Hepatocyte (in vitro differentiated cells): Measurements from ENCODE around the gene ASB16. TPM values are rescaled to one million over a fixed set of nuclear protein-coding genes. Genes with fewer than 3 reads are reported as not detected.

Experiments used
- DNase-seq: peaks from one replicate; pipeline ENCODE4 v3.0.0-alpha.2; 2016; ENCODE audit warnings: low spot score
- H2AFZ ChIP-seq: fragments of 200-600 bp; sonication (generic); 2 replicates; pipeline ENCODE4 v1.6.0; 2016; ENCODE audit warnings: antibody characterized with exemption, mild to moderate bottlenecking
- H3K27ac ChIP-seq: fragments of 200-600 bp; sonication (generic); 2 replicates; pipeline ENCODE4 v1.5.1; 2016; ENCODE audit warnings: mild to moderate bottlenecking
- H3K27me3 ChIP-seq: fragments of 200-600 bp; sonication (generic); 2 replicates; pipeline ENCODE4 v1.6.1; 2016
- H3K36me3 ChIP-seq: fragments of 200-600 bp; sonication (generic); replicated peaks from 2 replicates; pipeline ENCODE4 v1.5.1; 2016; ENCODE audit warnings: low read depth; ENCODE audit not compliant: insufficient read depth
- H3K4me1 ChIP-seq: fragments of 200-600 bp; sonication (generic); 2 replicates; pipeline ENCODE4 v1.5.1; 2016; ENCODE audit warnings: mild to moderate bottlenecking, moderate library complexity; ENCODE audit not compliant: insufficient read depth
- H3K4me2 ChIP-seq: fragments of 200-600 bp; sonication (generic); 2 replicates; pipeline ENCODE4 v1.6.0; 2016
- H3K4me3 ChIP-seq: fragments of 200-600 bp; sonication (generic); 2 replicates; pipeline ENCODE4 v1.5.1; 2016; ENCODE audit warnings: mild to moderate bottlenecking
- H3K79me2 ChIP-seq: fragments of 200-600 bp; sonication (generic); 2 replicates; pipeline ENCODE4 v1.6.0; 2017; ENCODE audit warnings: mild to moderate bottlenecking
- H3K9me2 ChIP-seq: fragments of 200-600 bp; sonication (generic); replicated peaks from 2 replicates; pipeline ENCODE4 v1.6.0; 2017; ENCODE audit warnings: mild to moderate bottlenecking; ENCODE audit not compliant: insufficient read depth
- H3K9me3 ChIP-seq: fragments of 200-600 bp; sonication (generic); 2 replicates; pipeline ENCODE4 v1.5.1; 2016; ENCODE audit warnings: low read depth, mild to moderate bottlenecking
- H4K20me1 ChIP-seq: fragments of 200-600 bp; sonication (generic); 2 replicates; pipeline ENCODE4 v1.6.0; 2016; ENCODE audit warnings: mild to moderate bottlenecking; ENCODE audit not compliant: insufficient read depth, poor library complexity, severe bottlenecking
- CTCF ChIP-seq: fragments of 200-600 bp; sonication (generic); IDR thresholded peaks from 2 replicates; pipeline ENCODE4 v1.5.1; 2016; ENCODE audit warnings: antibody characterized with exemption, mild to moderate bottlenecking; ENCODE audit not compliant: poor library complexity
- EZH2 ChIP-seq: fragments of 200-600 bp; sonication (generic); IDR thresholded peaks from 2 replicates; pipeline ENCODE4 v1.6.1; 2016; ENCODE audit warnings: antibody characterized with exemption, mild to moderate bottlenecking, borderline replicate concordance
- EZH2phosphoT487 ChIP-seq: fragments of 200-600 bp; sonication (generic); IDR thresholded peaks from one replicate; pipeline ENCODE4 v1.6.1; 2018; ENCODE audit warnings: antibody characterized with exemption, mild to moderate bottlenecking, low read depth, moderate library complexity; ENCODE audit not compliant: unreplicated experiment, severe bottlenecking
- WGBS: methylation state at CpG from one replicate; pipeline ENCODE4 v1.1.6; 2016; ENCODE audit warnings: low lambda C conversion rate; ENCODE audit errors: missing lambda C conversion rate; 5-methylcytosine and 5-hydroxymethylcytosine counted together
- polyA plus RNA-seq: library from polyadenylated mRNA; unstranded; fragments of >200 nt; fragmentation: Nextera tagmentation; extraction: Ambion mirVana; gene quantifications from 2 replicates; pipeline ENCODE4 v1.2.1, GENCODE V29; 2016
- total RNA-seq: library from RNA; depleted of rRNA; stranded (reverse); fragments of >200 nt; gene quantifications from 2 replicates; pipeline ENCODE4 v1.2.3, GENCODE V29; 2014

ASB16 gene
- total and polyA plus RNA-seq, 2 experiments from 2014 or later, result 0.23 to 0.71 TPM

- Histone ChIP-seq H4K20me1 (no peaks in the 10 kb centered on the region), H3K4me3 (no peak overlapping the region), H3K36me3 (no peaks in the 10 kb centered on the region), H3K9me2 (no peaks in the 10 kb centered on the region), H2AFZ (no peak overlapping the region), H3K79me2 (peaks cover 38% of the 10 kb centered on the region), H3K27ac (peak overlapping the region; percentile 55), H3K4me1 (peaks cover 9% of the 10 kb centered on the region), H3K27me3 (no peaks in the 10 kb centered on the region), H3K9me3 (no peaks in the 10 kb centered on the region), H3K4me2 (no peak overlapping the region)
- 82% methylated on average over 7 of the region's 7 CpGs for WGBS
- TF ChIP-seq CTCF, result no peak
- TF ChIP-seq EZH2, result no peak
- TF ChIP-seq EZH2phosphoT487, result no peak
- no peak for DNase-seq
Observed at GRCh38 chr17:44191941-44192496, 21.5 kb downstream of the ASB16 start.

- Histone ChIP-seq H3K27ac (peak overlapping the region; percentile 55), H3K9me2 (no peaks in the 10 kb centered on the region), H4K20me1 (peaks cover 2% of the 10 kb centered on the region), H2AFZ (no peak overlapping the region), H3K27me3 (no peaks in the 10 kb centered on the region), H3K36me3 (no peaks in the 10 kb centered on the region), H3K4me2 (no peak overlapping the region), H3K9me3 (no peaks in the 10 kb centered on the region), H3K4me1 (peaks cover 13% of the 10 kb centered on the region), H3K79me2 (peaks cover 39% of the 10 kb centered on the region), H3K4me3 (no peak overlapping the region)
- DNase-seq, result no peak
- WGBS, result 93% methylated on average over 5 of the region's 5 CpGs
- TF ChIP-seq EZH2phosphoT487, result no peak
Observed at GRCh38 chr17:44192750-44193149, 22.2 kb downstream of the ASB16 start.

GRCh38 chr17:44193326-44194084, 23.0 kb downstream of the ASB16 start:
- TF ChIP-seq EZH2phosphoT487 (no peak), CTCF (no peak), EZH2 (no peak)
- no peak overlapping the region for H3K4me2 ChIP-seq
- H3K36me3 ChIP-seq, result no peaks in the 10 kb centered on the region
- no peaks in the 10 kb centered on the region for H3K9me2 ChIP-seq
- no peak overlapping the region for H3K27ac ChIP-seq
- H3K4me1 ChIP-seq, result peaks cover 13% of the 10 kb centered on the region
- no peak overlapping the region for H3K4me3 ChIP-seq
- peaks cover 39% of the 10 kb centered on the region for H3K79me2 ChIP-seq
- no peaks in the 10 kb centered on the region for H3K27me3 ChIP-seq
- DNase-seq, result no peak
- H2AFZ ChIP-seq, result no peak overlapping the region
- WGBS, result 90% methylated on average over 13 of the region's 14 CpGs
- no peaks in the 10 kb centered on the region for H3K9me3 ChIP-seq
- H4K20me1 ChIP-seq, result peaks cover 3% of the 10 kb centered on the region

- Histone ChIP-seq H3K4me2 (peak overlapping the region; percentile 97), H3K4me3 (no peak overlapping the region), H3K27me3 (no peaks in the 10 kb centered on the region), H3K9me2 (no peaks in the 10 kb centered on the region), H4K20me1 (peaks cover 3% of the 10 kb centered on the region), H3K27ac (no peak overlapping the region), H3K4me1 (peaks cover 18% of the 10 kb centered on the region), H3K36me3 (no peaks in the 10 kb centered on the region), H3K9me3 (no peaks in the 10 kb centered on the region), H2AFZ (no peak overlapping the region), H3K79me2 (peaks cover 44% of the 10 kb centered on the region)
- DNase-seq, result no peak
- WGBS, result 98% methylated on average over 15 of the region's 15 CpGs
- TF ChIP-seq EZH2phosphoT487 (no peak), CTCF (no peak), EZH2 (no peak)
Observed at GRCh38 chr17:44197107-44197506, 26.6 kb downstream of the ASB16 start.
